ENCODE measurements around the gene AGBL3. TPM values are rescaled to one million over a fixed set of nuclear protein-coding genes. Genes with fewer than 3 reads are reported as not detected.

The AGBL3 gene
- total and polyA plus RNA-seq, 9 donors = 2.0 to 8.1 (median 4.2) TPM

DNA sequence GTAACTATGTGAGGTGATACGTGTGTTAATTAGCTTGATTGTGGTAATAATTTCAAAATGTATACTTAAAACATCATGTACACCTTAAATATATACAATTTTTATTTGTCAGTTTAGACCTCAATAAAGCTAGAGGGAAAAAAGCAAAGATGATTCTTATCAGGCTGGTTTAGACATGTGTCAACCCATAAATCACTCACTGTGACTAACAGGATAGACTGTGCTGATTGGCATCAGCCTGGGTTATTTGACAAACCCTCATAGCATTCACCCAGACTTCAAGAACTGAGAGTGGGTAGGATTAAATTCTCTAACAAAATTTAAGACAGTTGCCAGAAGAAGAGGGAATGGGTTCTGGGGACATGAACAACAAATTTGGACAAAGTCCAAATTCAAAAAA lies 87.8 kb downstream of the AGBL3 start:
- 95 to 98% (median 96%) methylated on average over 1 of the region's 1 CpG for WGBS, 3 donors
- Histone ChIP-seq H3K9me3 (no peaks in the 10 kb centered on the region), H3K36me3 (no peaks in the 10 kb centered on the region), H3K27me3 (no peaks in the 10 kb centered on the region), H3K4me1 (ENCODE audit: insufficient read depth) (no peaks in the 10 kb centered on the region), H3K4me3 (no peak overlapping the region), H3K27ac (no peak overlapping the region)
- no peak for DNase-seq
- intact Hi-C loops (cut with DNase I) = no loop called here
- TF ChIP-seq EP300 (IDR thresholded peaks at IDR 0.05) (no peak), POLR2A (IDR thresholded peaks at IDR 0.05) (no peak)
- TF ChIP-seq, protein P1, sequence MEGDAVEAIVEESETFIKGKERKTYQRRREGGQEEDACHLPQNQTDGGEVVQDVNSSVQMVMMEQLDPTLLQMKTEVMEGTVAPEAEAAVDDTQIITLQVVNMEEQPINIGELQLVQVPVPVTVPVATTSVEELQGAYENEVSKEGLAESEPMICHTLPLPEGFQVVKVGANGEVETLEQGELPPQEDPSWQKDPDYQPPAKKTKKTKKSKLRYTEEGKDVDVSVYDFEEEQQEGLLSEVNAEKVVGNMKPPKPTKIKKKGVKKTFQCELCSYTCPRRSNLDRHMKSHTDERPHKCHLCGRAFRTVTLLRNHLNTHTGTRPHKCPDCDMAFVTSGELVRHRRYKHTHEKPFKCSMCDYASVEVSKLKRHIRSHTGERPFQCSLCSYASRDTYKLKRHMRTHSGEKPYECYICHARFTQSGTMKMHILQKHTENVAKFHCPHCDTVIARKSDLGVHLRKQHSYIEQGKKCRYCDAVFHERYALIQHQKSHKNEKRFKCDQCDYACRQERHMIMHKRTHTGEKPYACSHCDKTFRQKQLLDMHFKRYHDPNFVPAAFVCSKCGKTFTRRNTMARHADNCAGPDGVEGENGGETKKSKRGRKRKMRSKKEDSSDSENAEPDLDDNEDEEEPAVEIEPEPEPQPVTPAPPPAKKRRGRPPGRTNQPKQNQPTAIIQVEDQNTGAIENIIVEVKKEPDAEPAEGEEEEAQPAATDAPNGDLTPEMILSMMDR (IDR thresholded peaks at IDR 0.05) = no peak

DNA sequence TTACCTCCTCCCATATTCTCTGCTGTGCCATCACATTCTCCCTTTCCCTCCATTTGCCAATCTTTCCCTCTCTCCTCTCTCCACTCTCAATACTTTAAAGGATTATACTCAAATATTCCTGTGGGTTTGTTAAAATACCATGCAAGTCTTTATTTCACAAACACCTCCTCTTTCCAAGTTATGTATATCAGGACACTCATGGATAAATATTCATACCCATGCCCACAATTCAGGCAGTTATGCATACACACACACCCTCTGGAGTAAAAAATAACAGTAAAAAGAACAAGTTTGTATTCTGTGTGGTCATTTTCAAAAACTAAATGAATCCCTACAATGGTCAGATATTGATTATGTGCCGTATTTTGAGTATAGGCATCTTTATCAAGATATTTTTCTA lies 88.2 kb downstream of the AGBL3 start:
- Histone ChIP-seq H3K4me3 (no peak overlapping the region), H3K9me3 (no peaks in the 10 kb centered on the region), H3K4me1 (ENCODE audit: insufficient read depth) (no peaks in the 10 kb centered on the region), H3K27me3 (no peaks in the 10 kb centered on the region), H3K27ac (no peak overlapping the region), H3K36me3 (no peaks in the 10 kb centered on the region)
- no peak for DNase-seq
- intact Hi-C loops (cut with DNase I) = no loop called here
- TF ChIP-seq POLR2A (IDR thresholded peaks at IDR 0.05) (no peak), EP300 (IDR thresholded peaks at IDR 0.05) (no peak)
- TF ChIP-seq, protein P1 (IDR thresholded peaks at IDR 0.05) = no peak
- WGBS, 3 donors = 0 to 97% (median 48%) methylated on average over 1 of the region's 1 CpG

DNA sequence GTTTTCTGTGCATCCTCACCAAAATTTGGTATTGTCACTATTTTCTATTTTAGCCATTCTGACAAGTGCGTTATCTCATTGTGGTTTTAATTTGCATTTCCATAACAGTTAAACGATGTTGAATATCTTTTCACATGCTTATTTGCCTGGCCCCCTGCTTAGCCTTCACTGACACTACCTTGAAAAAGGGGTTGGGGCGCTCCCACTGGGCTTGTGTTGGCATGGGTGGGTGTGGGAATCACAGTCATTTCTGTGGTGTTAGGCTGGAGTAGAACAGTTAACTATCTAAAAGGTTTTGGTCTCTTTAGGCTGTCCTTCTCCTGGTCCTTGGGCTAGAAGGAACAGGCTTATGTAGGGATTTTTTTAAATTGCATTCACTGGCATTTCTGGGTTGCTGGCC lies 89.4 kb downstream of the AGBL3 start:
- 67 to 80% (median 75%) methylated on average over 3 of the region's 3 CpGs for WGBS, 3 donors
- Histone ChIP-seq H3K27me3 (no peaks in the 10 kb centered on the region), H3K27ac (no peak overlapping the region), H3K9me3 (no peaks in the 10 kb centered on the region), H3K36me3 (no peaks in the 10 kb centered on the region), H3K4me3 (no peak overlapping the region), H3K4me1 (ENCODE audit: insufficient read depth) (no peaks in the 10 kb centered on the region)
- DNase-seq = no peak
- intact Hi-C loops (cut with DNase I) = no loop called here
- TF ChIP-seq POLR2A (IDR thresholded peaks at IDR 0.05) (no peak), EP300 (IDR thresholded peaks at IDR 0.05) (no peak)
- TF ChIP-seq, protein P1 (IDR thresholded peaks at IDR 0.05) = no peak

GRCh38 chr7:135076882-135077281 lies 90.6 kb downstream of the AGBL3 start:
- no peak overlapping the region for H3K4me3 ChIP-seq
- H3K36me3 ChIP-seq = no peaks in the 10 kb centered on the region
- no peaks in the 10 kb centered on the region for H3K9me3 ChIP-seq
- H3K27ac ChIP-seq = no peak overlapping the region
- intact Hi-C loops (cut with DNase I) = no loop called here
- DNase-seq = no peak
- WGBS, 3 donors = 87 to 93% (median 90%) methylated on average over 4 of the region's 4 CpGs
- no peaks in the 10 kb centered on the region for H3K27me3 ChIP-seq
- no peaks in the 10 kb centered on the region for H3K4me1 ChIP-seq (ENCODE audit: insufficient read depth)
- TF ChIP-seq, protein P1 (IDR thresholded peaks at IDR 0.05) = no peak
- TF ChIP-seq EP300 (IDR thresholded peaks at IDR 0.05) (no peak), POLR2A (IDR thresholded peaks at IDR 0.05) (no peak)

- Histone ChIP-seq H3K4me3 (no peak overlapping the region), H3K27me3 (no peaks in the 10 kb centered on the region), H3K27ac (no peak overlapping the region), H3K4me1 (ENCODE audit: insufficient read depth) (no peaks in the 10 kb centered on the region), H3K36me3 (no peaks in the 10 kb centered on the region), H3K9me3 (no peaks in the 10 kb centered on the region)
- DNase-seq = no peak
- TF ChIP-seq, protein P1 (IDR thresholded peaks at IDR 0.05) = no peak
- WGBS, 3 donors = 75 to 81% (median 78%) methylated on average over 7 of the region's 7 CpGs
- intact Hi-C loops (cut with DNase I) = no loop called here
These were observed 91.3 kb downstream of the AGBL3 start for GRCh38 chr7:135077642-135078041.

Measured in ovary (tissue), 9 donors.